ENCODE measurements around the gene PRSS8.
"Not testable (repeated sequence)": the region's sequence is repeated elsewhere in the genome, so short reads cannot be mapped to it uniquely, and the experiment has no call there.

PRSS8 gene

GRCh38 chr16:31105677-31106213, 29.8 kb downstream of the PRSS8 start:
- DNase-seq (ENCODE audit: low read depth), result peak; percentile 57

- not testable (repeated sequence) for DNase-seq (ENCODE audit: low read depth)
These were observed 34.5 kb downstream of the PRSS8 start for GRCh38 chr16:31100876-31101641.

- DNase-seq (ENCODE audit: low read depth), result no peak
These were observed 35.5 kb downstream of the PRSS8 start for GRCh38 chr16:31099860-31100638.

- peak; percentile 96 for DNase-seq (ENCODE audit: low read depth)
These were observed 41.0 kb downstream of the PRSS8 start, which contains the start of gene VKORC1 for GRCh38 chr16:31094424-31095120. TSS of gene VKORC1 (minus strand) at chr16:31094797. CDS start at chr16:31094729, 68 bp downstream.

GRCh38 chr16:31094088-31094423, 41.5 kb downstream of the PRSS8 start:
- no peak for DNase-seq (ENCODE audit: low read depth)

- DNase-seq (ENCODE audit: low read depth), result no peak
These were observed 42.3 kb downstream of the PRSS8 start for GRCh38 chr16:31093132-31093703.

- no peak for DNase-seq (ENCODE audit: low read depth)
These were observed 43.2 kb downstream of the PRSS8 start for GRCh38 chr16:31092330-31092729.

GRCh38 chr16:31090540-31090939, 45.0 kb downstream of the PRSS8 start:
- no peak for DNase-seq (ENCODE audit: low read depth)

GRCh38 chr16:31089199-31089598, 46.3 kb downstream of the PRSS8 start:
- DNase-seq (ENCODE audit: low read depth), result no peak

GRCh38 chr16:31088459-31089183, 46.9 kb downstream of the PRSS8 start, which contains the start of gene PRSS53:
TSS of gene PRSS53 (minus strand) at chr16:31088943. CDS start at chr16:31088809, 134 bp downstream.
- no peak for DNase-seq (ENCODE audit: low read depth)

- no peak for DNase-seq (ENCODE audit: low read depth)
These were observed 47.6 kb downstream of the PRSS8 start for GRCh38 chr16:31087971-31088370.

GRCh38 chr16:31087481-31087880, 48.0 kb downstream of the PRSS8 start:
- DNase-seq (ENCODE audit: low read depth), result no peak

- DNase-seq (ENCODE audit: low read depth), result no peak
These were observed 49.0 kb downstream of the PRSS8 start for GRCh38 chr16:31086629-31086906.

- no peak for DNase-seq (ENCODE audit: low read depth)
These were observed 49.5 kb downstream of the PRSS8 start for GRCh38 chr16:31085873-31086628.

GRCh38 chr16:31085411-31085810, 50.1 kb downstream of the PRSS8 start:
- DNase-seq (ENCODE audit: low read depth), result no peak

GRCh38 chr16:31084584-31085302, 50.8 kb downstream of the PRSS8 start:
- DNase-seq (ENCODE audit: low read depth), result no peak

GRCh38 chr16:31083981-31084380, 51.5 kb downstream of the PRSS8 start:
- DNase-seq (ENCODE audit: low read depth), result no peak

- no peak for DNase-seq (ENCODE audit: low read depth)
These were observed 52.0 kb downstream of the PRSS8 start for GRCh38 chr16:31083556-31083955.

GRCh38 chr16:31083081-31083480, 52.4 kb downstream of the PRSS8 start:
- DNase-seq (ENCODE audit: low read depth), result no peak

Data from fibroblast of gingiva (primary cell).